Ovary (tissue), 9 donors: ENCODE measurements around the gene HORMAD2. TPM values are rescaled to one million over a fixed set of nuclear protein-coding genes. Genes with fewer than 3 reads are reported as not detected.

Experiments used
- DNase-seq, 5 donors: peaks; one replicate each; pipeline ENCODE4 v3.0.0-alpha.2; 2019 to 2020
- H3K27ac ChIP-seq, 2 donors: fragments of 200-600 bp; one replicate each; pipeline versions ENCODE4 v1.5.1 to v1.8.0; 2019 to 2022
- H3K27me3 ChIP-seq: fragments of 200-600 bp; one replicate; pipeline ENCODE4 v1.8.0; 2022
- H3K36me3 ChIP-seq: fragments of 200-600 bp; sonication (generic); one replicate; pipeline ENCODE4 v1.5.1; 2019
- H3K4me1 ChIP-seq: one replicate; pipeline ENCODE4 v1.8.1; 2013; ENCODE audit warnings: mild to moderate bottlenecking, moderate library complexity; ENCODE audit not compliant: insufficient read depth
- H3K4me3 ChIP-seq: fragments of 200-600 bp; sonication (generic); one replicate; pipeline ENCODE4 v1.5.1; 2017
- H3K9me3 ChIP-seq, 2 donors: fragments of 200-600 bp in 1 of 2; sonication (generic) in 1 of 2; one replicate each; pipeline versions ENCODE4 v1.5.1 to v1.8.1; 2013 to 2019; ENCODE audit warnings: mild to moderate bottlenecking in 1 of 2, moderate library complexity in 1 of 2
- CTCF ChIP-seq, 3 donors: fragments of 450-650 bp in 2 of 3; fragments of 200-600 bp in 1 of 3; IDR thresholded peaks; one replicate each; pipeline versions ENCODE4 v1.5.1 to v1.8.0; 2016 to 2022; ENCODE audit warnings: antibody characterized with exemption in 3 of 3, mild to moderate bottlenecking in 1 of 3
- EP300 ChIP-seq: sonication (generic); formaldehyde crosslinking; IDR thresholded peaks from one replicate; pipeline ENCODE4 v1.6.1; 2017; ENCODE audit warnings: antibody characterized with exemption
- POLR2A ChIP-seq: fragments of 450-650 bp; IDR thresholded peaks from one replicate; pipeline ENCODE4 v1.6.1; 2017; ENCODE audit warnings: antibody characterized with exemption, mild to moderate bottlenecking, moderate library complexity
- whole genome bisulfite sequencing, 3 donors: extraction: QIAGEN DNeasy Blood & Tissue Kit in 1 of 3; methylation state at CpG; one replicate each; pipeline versions ENCODE4 v1.1.5 to v1.1.7; 2013 to 2017; 5-methylcytosine and 5-hydroxymethylcytosine counted together
- intact Hi-C, 4 donors: fragments of 100-400 bp; cut with DNase I; formaldehyde crosslinking; loops; one replicate each; pipeline versions ENCODE4 v1.11.0 to v1.15.1; 2022 to 2023
- polyA plus RNA-seq, 2 donors: library from polyadenylated mRNA; stranded (reverse); fragments of 200-250 nt in 1 of 2; fragments of 350-450 nt in 1 of 2; fragmentation: Illumina TruSeq in 1 of 2; extraction: RNeasy Lipid Tissue Mini Kit (QIAGEN cat#74804) in 1 of 2; gene quantifications; one replicate each; pipeline ENCODE4 v1.2.3, GENCODE V29; 2013 to 2014
- total RNA-seq, 7 donors: library from RNA; depleted of rRNA in 2 of 7; stranded (reverse); fragments of >200 nt in 2 of 7; fragmentation: NEBNext Ultra II Directional in 3 of 7; extraction: Animal tissue kit (Norgen Biotek cat#: 25700) in 3 of 7; gene quantifications; one replicate each; pipeline versions ENCODE4 v1.1.0 to v1.2.4, GENCODE V29; 2016 to 2023
- donor health status: DM: no; HTN: no; CAD: no; lungs with moderate emphysema.
- donor health status: DM: no; HTN: no; CAD: no.
- donor health status: Bipolar disorder and iron deficiency.
- donor health status: DM: yes; HTN: yes; CAD: no.
- donor health status: DM: no; HTN: no; CAD: no.
- donor health status: DM: yes; HTN: yes; CAD: no.

HORMAD2 gene
- total and polyA plus RNA-seq, 9 donors, result not detected

- Histone ChIP-seq H3K27ac (no peak overlapping the region), H3K27me3 (no peaks in the 10 kb centered on the region), H3K4me3 (no peak overlapping the region), H3K36me3 (no peaks in the 10 kb centered on the region), H3K9me3 (no peaks in the 10 kb centered on the region), H3K4me1 (peaks cover 1% of the 10 kb centered on the region)
- TF ChIP-seq POLR2A (no peak), CTCF (IDR thresholded peaks at IDR 0.05) (no peak), EP300 (no peak)
- 93 to 98% (median 98%) methylated on average over 2 of the region's 2 CpGs for WGBS, 3 donors
- intact Hi-C loops, result loop anchor here in 1 of 4 donors (5.0 kb wide), 1 partner anchor 1799 kb away; no protein-coding TSS in a partner anchor
- no peak for DNase-seq
Measured at GRCh38 chr22:30036656-30037055, 43.6 kb upstream of the HORMAD2 start.

- 55 to 64% (median 63%) methylated on average over 3 of the region's 3 CpGs for WGBS, 3 donors
- intact Hi-C loops, result loop anchor here in 1 of 4 donors (5.0 kb wide), 1 partner anchor 1801 kb away; no protein-coding TSS in a partner anchor
- no peaks in the 10 kb centered on the region for H3K36me3 ChIP-seq
- no peak overlapping the region for H3K4me3 ChIP-seq
- H3K4me1 ChIP-seq, result no peaks in the 10 kb centered on the region
- no peak overlapping the region for H3K27ac ChIP-seq
- H3K9me3 ChIP-seq, result no peaks in the 10 kb centered on the region
- no peak for DNase-seq
- TF ChIP-seq EP300 (no peak), CTCF (IDR thresholded peaks at IDR 0.05) (no peak), POLR2A (no peak)
- no peaks in the 10 kb centered on the region for H3K27me3 ChIP-seq
Measured at GRCh38 chr22:30038219-30038618, 42.0 kb upstream of the HORMAD2 start.

GRCh38 chr22:30040499-30041260 is 39.6 kb upstream of the HORMAD2 start:
- 77 to 84% (median 83%) methylated on average over 11 of the region's 11 CpGs for WGBS, 3 donors

GRCh38 chr22:30041475-30041874 is 38.8 kb upstream of the HORMAD2 start:
- Histone ChIP-seq H3K27me3 (no peaks in the 10 kb centered on the region), H3K9me3 (no peaks in the 10 kb centered on the region), H3K4me3 (no peak overlapping the region), H3K27ac (no peak overlapping the region), H3K36me3 (no peaks in the 10 kb centered on the region), H3K4me1 (no peaks in the 10 kb centered on the region)
- intact Hi-C loops, result no loop called here
- WGBS, 3 donors, result 65 to 84% (median 83%) methylated on average over 2 of the region's 2 CpGs
- DNase-seq, result no peak
- TF ChIP-seq CTCF (IDR thresholded peaks at IDR 0.05), result no peak
- TF ChIP-seq EP300, result no peak
- no peak for TF ChIP-seq POLR2A

More at GRCh38 chr22:30040499-30041260, 39.6 kb upstream of the HORMAD2 start:
- Histone ChIP-seq H3K27me3 (no peaks in the 10 kb centered on the region), H3K27ac (no peak overlapping the region), H3K4me3 (no peak overlapping the region), H3K4me1 (no peaks in the 10 kb centered on the region), H3K9me3 (no peaks in the 10 kb centered on the region), H3K36me3 (no peaks in the 10 kb centered on the region)
- intact Hi-C loops, result no loop called here
- TF ChIP-seq CTCF (IDR thresholded peaks at IDR 0.05), result no peak
- no peak for TF ChIP-seq EP300
- no peak for TF ChIP-seq POLR2A
- no peak for DNase-seq
